Measurements from ENCODE around the gene ARHGAP19.
A peak's percentile ranks its signal among the peaks of the same experiment; 100 is the strongest.

The ARHGAP19 gene

GRCh38 chr10:97329766-97330165 lies 37.3 kb upstream of the ARHGAP19 start:
- TF ChIP-seq CTCF (IDR thresholded peaks at IDR 0.05; ENCODE audit: extremely low read depth, missing control alignments), result no peak
- DNase-seq (ENCODE audit: low spot score), result no peak

- peak; percentile 42 for DNase-seq (ENCODE audit: low spot score)
- no peak for TF ChIP-seq CTCF (IDR thresholded peaks at IDR 0.05; ENCODE audit: extremely low read depth, missing control alignments)
These were observed 36.4 kb upstream of the ARHGAP19 start for GRCh38 chr10:97328646-97329453.

GRCh38 chr10:97327348-97328294 lies 35.2 kb upstream of the ARHGAP19 start:
- TF ChIP-seq CTCF (IDR thresholded peaks at IDR 0.05; ENCODE audit: extremely low read depth, missing control alignments), result no peak
- no peak for DNase-seq (ENCODE audit: low spot score)

- DNase-seq (ENCODE audit: low spot score), result no peak
- no peak for TF ChIP-seq CTCF (IDR thresholded peaks at IDR 0.05; ENCODE audit: extremely low read depth, missing control alignments)
These were observed 33.3 kb upstream of the ARHGAP19 start for GRCh38 chr10:97325754-97326153.

GRCh38 chr10:97323501-97323900 lies 31.1 kb upstream of the ARHGAP19 start:
- TF ChIP-seq CTCF (IDR thresholded peaks at IDR 0.05; ENCODE audit: extremely low read depth, missing control alignments), result no peak
- DNase-seq (ENCODE audit: low spot score), result no peak

- no peak for DNase-seq (ENCODE audit: low spot score)
- TF ChIP-seq CTCF (IDR thresholded peaks at IDR 0.05; ENCODE audit: extremely low read depth, missing control alignments), result no peak
These were observed 29.4 kb upstream of the ARHGAP19 start for GRCh38 chr10:97321804-97322190.
